Motor neuron (in vitro differentiated cells): ENCODE data around the gene ARV1. TPM values are rescaled to one million over a fixed set of nuclear protein-coding genes. Genes with fewer than 3 reads are reported as not detected.

Experiments used
- ATAC-seq, 8 experiments: fragments of 200-7000 bp; cut with Tn5 transposase; replicated peaks in 6 of 8; 2 replicates each; pipeline ENCODE4 v1.8.0; 2021; ENCODE audit warnings: mild to moderate bottlenecking in 8 of 8, moderate library complexity in 8 of 8
- H3K27ac ChIP-seq, 2 donors: fragments of 250-450 bp; sonication (Bioruptor Pico); 2 replicates each; pipeline ENCODE4 v1.9.0; 2021; ENCODE audit warnings: antibody characterized with exemption in 2 of 2, mild to moderate bottlenecking in 2 of 2, moderate library complexity in 1 of 2
- H3K4me1 ChIP-seq, 2 donors: fragments of 250-450 bp; sonication (Bioruptor Pico); replicated peaks in 1 of 2; 2 replicates each; pipeline ENCODE4 v1.6.1; 2021; ENCODE audit warnings: antibody characterized with exemption in 2 of 2, mild to moderate bottlenecking in 2 of 2, moderate library complexity in 1 of 2
- H3K4me3 ChIP-seq, 5 donors: fragments of 250-450 bp; sonication (Bioruptor Pico); 2 replicates each; pipeline ENCODE4 v1.9.0; 2021; ENCODE audit warnings: antibody characterized with exemption in 5 of 5, mild to moderate bottlenecking in 5 of 5, moderate library complexity in 4 of 5
- WGBS, 10 experiments: fragments of 450-650 bp; shearing (Covaris generic); methylation state at CpG; one replicate each; pipeline ENCODE4 v1.0.0; 2022; 5-methylcytosine and 5-hydroxymethylcytosine counted together
- in situ Hi-C, 9 experiments: fragments of 400-800 bp; cut with MboI; loops; one replicate each; pipeline ENCODE4 v1.15.0; 2021; ENCODE audit warnings: low sequenced_read_pairs in 9 of 9, low pct_unique_long_range_greater_than_20kb in 2 of 9; ENCODE audit not compliant: unreplicated experiment in 9 of 9
- total RNA-seq, 8 experiments: library from RNA; unstranded; fragments of 300-600 nt; gene quantifications; 2 replicates each; pipeline versions ENCODE4 v1.2.3 to v1.2.4, GENCODE V29; 2022

The ARV1 gene
- total RNA-seq, result 10 to 100 TPM; 25.6 to 40.8 (median 29.0) TPM

DNA sequence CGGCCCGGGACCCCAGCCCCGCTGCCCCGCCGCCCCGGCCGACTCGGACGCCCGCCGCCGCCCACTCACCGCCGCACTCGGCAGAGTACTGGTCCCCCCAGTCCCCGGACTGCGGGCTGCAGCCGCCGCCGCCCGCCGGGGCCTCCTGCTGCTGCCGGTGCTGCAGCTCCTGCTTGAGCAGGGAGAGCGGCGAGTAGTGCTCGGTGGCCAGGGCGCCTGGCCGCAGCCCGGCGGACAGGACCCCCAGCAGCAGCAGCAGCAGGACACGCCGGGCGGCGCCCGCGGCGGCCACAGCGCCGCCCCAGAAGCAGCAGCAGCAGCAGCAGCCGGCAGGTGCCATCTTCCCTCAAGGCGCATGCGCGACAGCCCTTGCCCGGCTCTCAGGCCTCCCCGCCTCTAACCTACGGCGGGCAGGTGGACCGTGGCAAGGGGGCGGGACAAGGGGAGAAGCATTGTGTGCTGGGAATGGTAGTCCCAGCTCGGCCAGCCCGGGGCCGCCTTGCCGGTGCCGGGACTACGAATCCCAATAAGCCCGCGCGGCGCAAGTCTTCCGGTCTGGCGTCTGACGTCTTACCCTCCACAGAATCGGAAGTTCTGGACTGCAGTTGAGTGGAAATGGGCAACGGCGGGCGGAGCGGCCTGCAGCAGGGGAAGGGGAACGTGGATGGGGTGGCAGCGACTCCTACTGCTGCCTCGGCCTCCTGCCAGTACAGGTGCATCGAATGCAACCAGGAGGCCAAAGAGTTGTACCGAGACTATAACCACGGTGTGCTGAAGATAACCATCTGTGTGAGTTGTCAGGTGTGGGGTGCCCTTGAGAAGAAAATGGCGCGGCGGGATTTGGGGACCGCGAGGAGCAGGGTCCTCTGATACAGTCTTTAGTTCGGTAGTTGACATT, at the start of gene ARV1, which contains the start of gene TTC13:
Gene ARV1, plus strand, starts transcription at position 604 of the 898 bp plus-strand sequence. Its CDS starts 12 bp downstream, at position 616.
Gene TTC13, minus strand, starts transcription at position 371 of the 898 bp plus-strand sequence. Its CDS starts 31 bp downstream, at position 340.
- ATAC-seq, result peak; percentile 95 to 98 (median 96)
- peaks cover 6 to 17% of the 10 kb centered on the region in 2 donors for H3K4me1 ChIP-seq
- 0 to 7% (median 0%) methylated on average over 3 to 17 of the region's 79 CpGs; no CpG with 5 or more reads in 5 of the 10 experiments for WGBS, 10 experiments
- H3K4me3 ChIP-seq, result peak within 1 kb of the TSS; percentile 56 to 93 (median 70)
- in situ Hi-C loops, result no loop called here
- H3K27ac ChIP-seq, result peak within 1 kb of the TSS; percentile 58 to 77

DNA sequence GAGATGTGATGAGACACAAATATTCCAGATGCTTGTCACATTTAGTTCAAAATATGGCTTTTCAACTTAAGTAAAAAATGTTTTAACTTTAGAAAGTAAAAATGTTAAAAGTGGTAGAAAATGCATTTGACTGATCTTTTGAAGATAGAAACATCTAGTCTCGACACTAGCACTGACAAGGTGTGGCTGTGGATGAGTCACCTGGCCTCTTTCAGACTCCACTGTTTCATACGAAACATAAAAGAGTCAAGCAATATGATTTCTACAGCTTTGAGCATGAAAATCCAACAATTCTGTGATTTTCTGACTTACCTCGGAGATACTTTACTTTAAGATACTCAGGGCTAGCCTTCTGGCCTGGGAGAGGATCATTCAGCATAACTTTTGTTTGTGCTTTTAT, 47.9 kb upstream of the ARV1 start:
- WGBS, 10 experiments, result 68 to 100% (median 96%) methylated on average over 1 to 3 of the region's 3 CpGs; no CpG with 5 or more reads in 1 of the 10 experiments
- in situ Hi-C loops, result loop anchor here in 1 of 9 experiments (25.0 kb wide), 1 partner anchor 281 kb away; no protein-coding TSS in a partner anchor
- H3K4me1 ChIP-seq, result no peaks in the 10 kb centered on the region
- no peak overlapping the region for H3K27ac ChIP-seq
- ATAC-seq, result no peak
- H3K4me3 ChIP-seq, result no peak overlapping the region

DNA sequence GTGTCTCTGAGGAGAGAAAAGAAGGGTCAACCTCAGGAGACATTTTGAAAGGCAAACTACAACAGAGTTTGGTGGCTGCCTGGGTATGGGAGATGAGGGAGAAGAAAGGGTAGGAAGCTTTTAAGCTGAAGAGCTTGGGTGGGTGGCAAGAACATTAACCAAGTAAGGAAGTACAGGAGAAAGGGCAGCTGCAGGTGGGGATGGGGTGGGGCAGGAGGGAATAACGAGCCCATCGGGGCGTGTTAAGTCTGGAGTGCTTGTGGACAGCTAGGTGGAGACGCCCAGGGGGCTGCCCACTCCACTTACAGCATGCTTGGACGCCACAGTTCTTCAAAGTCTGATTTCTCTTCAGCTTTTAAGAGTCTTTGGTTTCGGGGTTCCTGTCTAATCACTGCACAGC, 43.0 kb upstream of the ARV1 start:
- in situ Hi-C loops, result loop anchor here in 1 of 9 experiments (25.0 kb wide), 1 partner anchor 276 kb away; no protein-coding TSS in a partner anchor
- Histone ChIP-seq H3K4me1 (peaks cover 0 to 12% of the 10 kb centered on the region in 2 donors), H3K4me3 (no peak overlapping the region), H3K27ac (no peak overlapping the region)
- 67 to 96% (median 93%) methylated on average over 2 to 6 of the region's 6 CpGs; no CpG with 5 or more reads in 4 of the 10 experiments for WGBS, 10 experiments
- ATAC-seq, result no peak

DNA sequence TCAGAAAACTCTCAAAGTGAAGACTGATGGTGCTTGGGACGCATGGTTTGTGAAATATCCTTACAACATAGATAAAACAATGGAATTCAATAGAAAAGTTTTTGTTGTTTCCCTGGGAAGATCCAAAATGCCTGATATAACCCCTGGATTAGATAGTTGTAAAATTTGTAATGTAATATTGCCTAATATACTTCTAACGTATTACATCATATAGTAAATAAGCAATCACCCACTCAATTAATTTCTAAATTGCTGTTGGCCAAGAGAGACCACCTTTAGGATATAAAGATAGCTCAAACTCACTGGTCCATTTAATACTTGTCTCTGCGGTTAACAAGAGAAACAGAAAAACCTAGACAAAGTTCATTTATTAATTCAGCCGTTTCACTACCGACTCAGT, 42.4 kb upstream of the ARV1 start:
- Histone ChIP-seq H3K4me3 (no peak overlapping the region), H3K4me1 (peaks cover 0 to 12% of the 10 kb centered on the region in 2 donors), H3K27ac (no peak overlapping the region)
- in situ Hi-C loops, result loop anchor here in 1 of 9 experiments (25.0 kb wide), 1 partner anchor 276 kb away; no protein-coding TSS in a partner anchor
- WGBS, 10 experiments, result 67 to 94% (median 75%) methylated on average over 2 to 5 of the region's 5 CpGs; no CpG with 5 or more reads in 1 of the 10 experiments
- ATAC-seq, result no peak

DNA sequence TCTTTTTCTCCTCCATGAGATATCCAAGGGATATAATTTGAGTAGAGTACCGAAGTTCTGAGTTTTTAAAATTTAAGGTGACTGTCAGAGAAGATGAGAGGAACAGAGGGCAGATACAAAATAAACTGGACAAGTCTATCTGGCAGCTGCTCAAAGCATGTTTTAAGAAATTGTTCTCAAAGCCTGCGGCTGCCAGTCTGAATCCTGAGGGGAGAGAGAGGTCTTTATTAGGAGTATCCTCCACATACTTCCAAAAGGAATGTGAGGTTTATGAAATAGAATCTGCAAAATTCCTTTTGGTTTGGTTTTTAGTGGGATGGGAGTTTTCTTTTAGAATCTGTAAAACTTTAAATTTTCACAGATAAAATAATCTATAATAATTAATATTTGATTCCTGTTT, 41.5 kb upstream of the ARV1 start:
- in situ Hi-C loops, result loop anchor here in 1 of 9 experiments (25.0 kb wide), 1 partner anchor 275 kb away; no protein-coding TSS in a partner anchor
- Histone ChIP-seq H3K4me3 (no peak overlapping the region), H3K27ac (no peak overlapping the region), H3K4me1 (peaks cover 0 to 12% of the 10 kb centered on the region in 2 donors)
- 67 to 100% (median 89%) methylated on average over 1 to 2 of the region's 2 CpGs; no CpG with 5 or more reads in 1 of the 10 experiments for WGBS, 10 experiments
- no peak for ATAC-seq

DNA sequence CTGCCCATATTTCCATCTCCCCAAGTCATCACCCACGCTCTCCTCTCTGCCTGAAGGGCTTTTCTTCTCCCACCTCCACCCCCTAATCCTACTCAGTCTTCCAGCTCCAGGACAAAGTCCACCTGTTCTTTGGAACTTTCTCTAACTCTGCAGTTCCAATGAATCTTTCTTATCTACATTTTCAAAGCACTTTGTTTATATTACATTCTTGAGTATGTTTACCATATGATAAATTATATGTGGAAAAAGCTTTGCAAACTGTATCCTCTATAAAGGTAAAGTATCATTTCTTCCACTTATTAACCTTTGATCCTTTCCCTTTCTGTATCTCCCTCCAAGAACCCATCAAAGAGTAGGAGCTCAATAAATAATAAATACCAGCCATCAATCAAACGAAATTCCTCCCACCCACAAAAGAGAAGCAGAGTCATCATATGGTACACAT, 39.9 kb upstream of the ARV1 start:
- ATAC-seq, result no peak
- WGBS, 10 experiments, result 40 to 100% (median 68%) methylated on average over 1 to 2 of the region's 2 CpGs
- Histone ChIP-seq H3K4me1 (peaks cover 0 to 12% of the 10 kb centered on the region in 2 donors), H3K27ac (no peak overlapping the region), H3K4me3 (no peak overlapping the region)
- in situ Hi-C loops, result loop anchor here in 1 of 9 experiments (25.0 kb wide), 1 partner anchor 273 kb away; no protein-coding TSS in a partner anchor

DNA sequence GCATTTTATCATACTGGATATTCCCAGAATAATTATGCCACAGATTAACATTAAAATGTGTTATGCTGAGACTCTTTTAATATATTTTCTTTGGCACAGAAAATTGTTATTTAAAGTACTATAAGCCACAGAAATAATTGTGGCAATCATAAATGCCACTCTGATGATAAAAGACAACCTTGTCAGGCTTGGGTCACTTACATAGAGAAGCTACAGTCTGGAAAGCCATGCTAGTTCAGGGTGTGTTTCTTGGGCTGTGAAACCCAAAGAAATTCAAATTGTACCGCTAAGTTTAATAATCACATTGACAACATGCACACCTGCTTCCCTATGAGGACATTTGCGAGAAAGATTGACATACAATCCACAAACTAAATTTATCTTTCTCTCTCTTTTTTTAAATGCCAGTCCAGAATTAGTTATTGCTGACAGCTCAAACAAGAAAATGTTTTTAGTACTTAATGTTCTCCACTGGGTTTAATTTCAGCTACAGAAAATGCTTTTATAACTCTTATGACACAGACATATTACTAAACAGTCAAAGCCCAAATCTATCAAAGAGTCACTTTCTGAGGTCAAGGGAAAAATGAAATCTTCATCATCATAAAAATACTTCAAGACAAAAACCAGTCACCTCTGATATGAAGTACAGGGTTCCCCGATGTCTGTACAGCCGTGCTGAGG, 38.9 kb upstream of the ARV1 start:
- Histone ChIP-seq H3K27ac (no peak overlapping the region), H3K4me3 (no peak overlapping the region), H3K4me1 (peaks cover 0 to 12% of the 10 kb centered on the region in 2 donors)
- in situ Hi-C loops, result loop anchor here in 1 of 9 experiments (25.0 kb wide), 1 partner anchor 272 kb away; no protein-coding TSS in a partner anchor
- ATAC-seq, result peak in 2 of 8 experiments; percentile 21 to 52
- WGBS, 10 experiments, result 34 to 100% (median 92%) methylated on average over 1 to 4 of the region's 4 CpGs

DNA sequence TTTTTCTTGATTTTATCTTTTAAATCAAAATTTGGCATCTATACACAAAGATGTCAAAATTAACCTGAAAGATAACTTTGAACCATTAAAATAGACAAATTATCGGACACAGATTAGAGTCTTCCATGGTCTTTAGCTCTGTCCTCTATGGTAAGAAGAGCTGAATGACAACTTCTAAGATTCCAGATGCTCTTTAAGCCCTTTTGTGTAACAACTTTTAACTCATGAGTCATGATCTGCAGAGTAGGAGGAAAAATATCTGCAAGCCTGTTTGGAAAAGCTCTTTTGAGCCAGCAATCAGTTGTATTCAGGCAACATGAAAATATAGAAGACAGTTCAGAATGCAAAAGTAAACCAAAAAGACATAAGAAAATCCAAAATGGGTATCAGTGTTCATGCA, 38.0 kb upstream of the ARV1 start:
- in situ Hi-C loops, result loop anchor here in 1 of 9 experiments (25.0 kb wide), 1 partner anchor 271 kb away; no protein-coding TSS in a partner anchor
- ATAC-seq, result no peak
- WGBS, 10 experiments, result 92 to 100% (median 100%) methylated on average over 1 of the region's 1 CpG; no CpG with 5 or more reads in 3 of the 10 experiments
- no peak overlapping the region for H3K4me3 ChIP-seq
- peaks cover 0 to 12% of the 10 kb centered on the region in 2 donors for H3K4me1 ChIP-seq
- H3K27ac ChIP-seq, result no peak overlapping the region

DNA sequence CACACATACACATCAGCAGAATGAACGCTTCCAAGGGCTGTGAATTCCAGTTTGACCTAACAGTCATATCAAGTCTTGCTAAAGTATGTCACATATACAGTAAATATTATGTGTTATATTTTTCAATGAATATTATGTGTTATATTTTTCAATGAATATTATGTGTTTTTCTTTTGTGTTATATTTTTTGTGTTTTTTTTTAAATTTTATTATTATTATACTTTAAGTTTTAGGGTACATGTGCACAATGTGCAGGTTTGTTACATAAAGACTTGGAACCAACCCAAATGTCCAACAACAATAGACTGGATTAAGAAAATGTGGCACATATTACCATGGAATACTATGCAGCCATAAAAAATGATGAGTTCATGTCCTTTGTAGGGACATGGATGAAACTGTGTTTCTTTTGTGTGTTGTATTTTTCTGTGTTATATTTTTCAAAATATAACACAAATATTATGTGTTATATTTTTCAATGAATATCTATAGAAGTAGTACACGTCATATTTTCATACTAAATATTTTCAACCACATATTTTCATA, 35.8 kb upstream of the ARV1 start:
- Histone ChIP-seq H3K4me3 (no peak overlapping the region), H3K4me1 (peaks cover 0 to 12% of the 10 kb centered on the region in 2 donors), H3K27ac (no peak overlapping the region)
- 86 to 100% (median 100%) methylated on average over 1 to 2 of the region's 2 CpGs; no CpG with 5 or more reads in 1 of the 10 experiments for whole genome bisulfite sequencing, 10 experiments
- ATAC-seq, result no peak
- in situ Hi-C loops, result loop anchor here in 1 of 9 experiments (25.0 kb wide), 1 partner anchor 269 kb away; no protein-coding TSS in a partner anchor

DNA sequence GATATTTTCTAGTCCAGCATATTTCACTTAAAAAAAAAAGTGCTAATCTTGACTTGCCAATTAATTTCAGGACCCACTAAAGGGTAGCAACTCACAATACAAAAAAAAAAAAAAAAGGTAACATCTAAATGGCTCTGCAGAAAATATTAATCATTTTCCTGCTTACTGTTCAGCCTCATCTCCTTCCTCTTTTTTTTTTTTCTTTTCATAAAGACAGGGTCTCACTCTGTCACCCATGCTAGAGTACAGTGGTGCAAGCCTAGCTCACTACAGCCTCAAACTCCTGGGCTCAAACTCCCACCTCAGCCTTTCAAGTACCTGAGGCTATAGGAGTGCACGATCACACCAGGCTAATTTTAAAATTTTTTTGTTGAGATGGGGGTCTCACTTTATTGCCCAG, 30.6 kb upstream of the ARV1 start:
- Histone ChIP-seq H3K4me3 (no peak overlapping the region), H3K4me1 (no peaks in the 10 kb centered on the region), H3K27ac (no peak overlapping the region)
- no peak for ATAC-seq
- 17 to 100% (median 100%) methylated on average over 1 of the region's 1 CpG; no CpG with 5 or more reads in 3 of the 10 experiments for WGBS, 10 experiments
- in situ Hi-C loops, result loop anchor here in 1 of 9 experiments (25.0 kb wide), 1 partner anchor 264 kb away; no protein-coding TSS in a partner anchor

DNA sequence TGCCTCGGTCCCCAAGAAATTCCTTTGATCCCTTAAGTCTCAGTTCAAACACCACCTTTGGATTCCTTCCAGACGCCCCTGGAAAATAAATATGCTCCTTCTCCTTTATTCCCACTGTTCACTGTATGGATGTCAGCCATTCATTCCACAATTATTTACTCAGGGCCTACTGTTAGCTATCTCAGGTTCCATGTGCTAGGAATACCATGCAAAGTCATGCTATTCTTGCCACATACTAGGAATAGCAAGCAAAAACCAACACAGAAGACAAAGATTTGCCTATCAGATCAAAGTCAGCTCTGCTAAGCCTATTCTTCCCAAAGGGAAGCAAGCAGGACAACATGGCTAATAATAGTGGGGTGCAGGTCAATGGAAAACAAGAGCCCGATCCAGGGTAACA, 30.0 kb upstream of the ARV1 start:
- Histone ChIP-seq H3K4me1 (no peaks in the 10 kb centered on the region), H3K27ac (no peak overlapping the region), H3K4me3 (no peak overlapping the region)
- peak in 1 of 8 experiments; percentile 48 for ATAC-seq
- 61 to 100% (median 83%) methylated on average over 1 to 3 of the region's 3 CpGs; no CpG with 5 or more reads in 2 of the 10 experiments for WGBS, 10 experiments
- in situ Hi-C loops, result loop anchor here in 1 of 9 experiments (25.0 kb wide), 1 partner anchor 263 kb away; no protein-coding TSS in a partner anchor

DNA sequence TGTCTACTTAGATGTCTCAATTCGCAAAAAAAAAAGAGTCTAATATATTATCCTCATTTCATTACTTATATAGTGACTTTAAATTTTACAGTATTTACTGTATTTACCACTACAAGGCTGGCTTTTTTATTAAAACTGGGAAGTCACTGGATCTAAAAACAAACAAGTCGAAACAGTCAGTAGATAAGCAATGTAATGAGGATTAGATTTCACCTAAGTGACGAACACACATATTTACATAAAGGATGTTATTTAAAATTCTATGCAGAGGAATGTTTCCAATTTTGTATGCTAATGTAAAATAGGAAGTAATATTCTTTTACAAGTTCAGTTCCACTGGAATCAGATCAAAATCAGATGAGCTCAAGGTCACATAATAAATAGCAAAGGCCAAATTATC, 28.5 kb upstream of the ARV1 start:
- no peaks in the 10 kb centered on the region for H3K4me1 ChIP-seq
- 0 to 90% (median 31%) methylated on average over 2 to 3 of the region's 3 CpGs; no CpG with 5 or more reads in 1 of the 10 experiments for WGBS, 10 experiments
- H3K27ac ChIP-seq, result no peak overlapping the region
- no peak overlapping the region for H3K4me3 ChIP-seq
- in situ Hi-C loops, result no loop called here
- ATAC-seq, result peak in 2 of 8 experiments; percentile 80 to 85
